HG03439 (cell line): ENCODE measurements around the gene ZBTB49.
"Not testable (repeated sequence)": the region's sequence is repeated elsewhere in the genome, so short reads cannot be mapped to it uniquely, and the experiment has no call there.

ENCODE experiments used
- ATAC-seq: cut with Tn5 transposase; IDR thresholded peaks from one replicate; pipeline ENCODE4 v1.9.1; 2021; ENCODE audit warnings: mild to moderate bottlenecking, moderate library complexity; ENCODE audit not compliant: unreplicated experiment

Gene ZBTB49

DNA sequence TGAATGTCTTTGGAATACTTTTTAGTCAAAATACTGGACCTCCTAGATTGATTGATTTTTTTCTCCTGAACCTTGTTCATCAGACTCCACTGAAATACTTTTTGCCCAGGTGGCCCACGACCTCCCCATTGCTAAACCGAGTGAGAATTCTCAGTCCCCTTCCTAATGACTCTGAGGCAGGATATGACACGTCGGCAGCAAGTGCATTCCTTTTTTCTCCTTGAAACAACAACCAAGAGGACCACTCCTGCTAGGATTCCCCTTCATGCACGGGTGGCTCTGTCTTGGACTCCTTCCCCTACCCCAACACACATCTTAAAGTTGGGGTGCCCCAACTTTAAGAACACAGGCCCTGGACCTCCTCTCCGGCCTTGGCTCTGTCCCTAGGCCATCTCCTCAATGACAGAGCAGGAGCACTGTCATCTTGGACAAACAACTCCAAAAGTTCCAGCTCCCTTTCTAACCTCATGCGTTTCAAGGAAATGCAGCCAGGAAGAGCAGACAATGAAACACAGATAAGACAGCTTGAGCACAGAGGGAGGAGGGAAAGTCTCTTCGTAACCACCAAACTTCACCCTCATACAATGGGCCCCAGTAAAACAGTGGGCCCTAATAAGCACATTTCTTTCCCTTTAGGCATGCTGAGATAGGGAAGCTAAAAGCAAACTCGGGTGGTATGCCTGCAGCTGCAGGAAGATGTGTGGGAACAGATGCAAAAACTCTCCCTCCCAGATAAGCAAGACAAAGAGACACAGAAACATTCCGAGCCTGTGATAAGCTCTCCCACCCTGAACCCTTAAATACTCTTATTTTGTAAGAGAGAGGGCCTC is 33.9 kb downstream of the ZBTB49 start:
- ATAC-seq: no peak

DNA sequence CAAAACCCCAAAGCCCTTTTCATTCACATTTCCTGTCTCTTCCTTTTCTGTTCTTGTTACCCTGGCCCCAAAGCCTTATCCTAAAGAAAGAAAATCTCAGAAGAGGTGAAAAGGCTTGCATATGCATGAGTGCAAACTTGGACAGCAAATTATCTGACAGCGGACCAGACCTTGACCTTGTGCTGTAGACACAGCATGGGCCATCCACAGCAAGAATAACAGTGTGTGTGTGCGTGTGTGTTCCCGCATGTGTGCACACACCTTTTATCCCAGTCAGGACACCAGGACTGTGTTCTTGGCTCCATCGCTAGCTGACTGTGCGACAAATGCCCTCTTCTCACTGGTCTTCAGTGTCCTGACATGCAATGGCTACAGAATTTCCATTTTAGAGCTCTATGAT is 35.3 kb downstream of the ZBTB49 start:
- no peak for ATAC-seq

GRCh38 chr4:4326166-4326565 is 36.1 kb downstream of the ZBTB49 start:
- ATAC-seq: no peak

GRCh38 chr4:4327652-4328121 is 37.6 kb downstream of the ZBTB49 start:
- no peak for ATAC-seq

DNA sequence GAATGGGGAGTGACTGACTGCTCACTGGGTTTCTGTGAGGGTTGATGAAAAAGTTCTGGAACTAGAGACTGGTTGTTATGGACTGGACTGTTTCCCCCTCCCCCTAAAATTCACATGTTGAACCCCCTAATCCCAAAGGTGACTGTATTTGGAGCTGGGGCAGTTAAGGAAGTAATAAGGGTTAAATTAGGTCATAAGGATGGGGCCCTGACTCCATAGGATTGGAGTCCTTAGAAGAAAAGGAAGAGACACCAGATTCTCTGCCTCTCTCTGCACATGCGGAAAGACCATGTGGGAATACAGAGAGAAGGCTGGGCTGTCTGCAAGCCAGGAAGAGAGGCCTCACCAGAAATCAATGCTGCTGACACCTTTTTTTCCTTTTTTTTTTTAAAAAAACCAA is 38.2 kb downstream of the ZBTB49 start:
- no peak for ATAC-seq

GRCh38 chr4:4328840-4329239 is 38.8 kb downstream of the ZBTB49 start:
- ATAC-seq: no peak

DNA sequence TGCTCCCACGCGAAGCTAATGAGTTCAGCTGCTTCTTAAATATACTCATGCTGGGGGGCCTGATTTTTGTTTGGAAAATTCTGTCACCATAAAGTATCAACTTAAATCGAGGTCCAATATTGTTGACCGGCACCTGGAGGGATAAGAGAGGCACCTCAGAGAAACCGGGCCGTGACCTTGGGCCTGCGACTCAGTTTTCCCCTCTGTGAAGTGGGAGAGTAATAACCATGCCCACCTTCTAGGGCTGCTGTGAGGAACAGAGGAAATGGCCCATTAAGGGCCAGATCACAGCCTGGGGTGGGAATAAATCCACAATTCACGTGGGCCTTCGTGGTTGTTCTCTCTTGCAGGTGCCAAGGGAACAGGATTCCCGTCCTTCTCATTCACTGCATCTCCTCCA is 39.4 kb downstream of the ZBTB49 start:
- no peak for ATAC-seq

- no peak for ATAC-seq
These were observed 40.7 kb downstream of the ZBTB49 start for GRCh38 chr4:4330794-4331193.

DNA sequence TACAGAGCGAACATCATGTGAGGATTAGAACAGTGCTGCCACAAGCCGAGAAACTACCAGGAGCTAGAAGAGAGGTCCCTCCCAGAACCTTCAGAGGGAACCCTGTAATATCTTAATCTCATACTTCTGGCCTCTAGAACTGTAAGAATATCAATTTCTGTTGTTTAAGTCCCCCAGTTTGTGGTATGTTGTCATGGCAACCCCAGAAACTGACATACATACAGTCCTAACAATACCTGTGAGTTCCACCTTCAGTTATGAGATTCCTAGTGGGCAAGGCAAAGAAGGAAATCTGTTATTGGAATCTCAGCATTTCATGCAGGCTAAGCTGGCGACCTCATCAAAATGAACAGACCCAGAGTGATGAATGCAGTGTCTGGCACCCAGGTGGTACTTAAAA is 42.5 kb downstream of the ZBTB49 start:
- no peak for ATAC-seq

DNA sequence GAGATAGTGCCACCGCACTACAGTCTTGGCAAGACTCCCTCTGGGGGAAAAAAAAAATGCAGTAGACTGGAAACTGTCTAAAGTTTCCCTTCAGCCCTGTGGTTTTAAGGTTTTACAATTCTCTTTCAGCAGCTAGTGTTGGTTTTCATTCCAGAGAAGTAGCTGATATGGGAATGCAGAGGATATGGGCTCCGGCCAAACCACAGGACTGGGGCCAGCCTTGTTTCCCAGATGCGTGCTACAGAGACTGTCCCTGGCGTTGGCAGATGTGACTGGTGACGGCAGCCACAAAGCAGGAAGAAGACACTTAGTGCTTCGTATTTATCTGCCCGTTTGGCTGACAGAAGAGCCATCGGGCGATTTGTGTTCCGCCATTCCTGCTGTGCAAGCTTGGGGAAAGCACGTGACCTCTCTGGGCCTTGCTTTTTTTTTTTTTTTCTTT is 43.2 kb downstream of the ZBTB49 start:
- ATAC-seq: no peak

GRCh38 chr4:4334798-4335520 is 44.9 kb downstream of the ZBTB49 start:
- ATAC-seq: no peak

GRCh38 chr4:4338210-4339001 is 48.4 kb downstream of the ZBTB49 start:
- ATAC-seq: no peak

DNA sequence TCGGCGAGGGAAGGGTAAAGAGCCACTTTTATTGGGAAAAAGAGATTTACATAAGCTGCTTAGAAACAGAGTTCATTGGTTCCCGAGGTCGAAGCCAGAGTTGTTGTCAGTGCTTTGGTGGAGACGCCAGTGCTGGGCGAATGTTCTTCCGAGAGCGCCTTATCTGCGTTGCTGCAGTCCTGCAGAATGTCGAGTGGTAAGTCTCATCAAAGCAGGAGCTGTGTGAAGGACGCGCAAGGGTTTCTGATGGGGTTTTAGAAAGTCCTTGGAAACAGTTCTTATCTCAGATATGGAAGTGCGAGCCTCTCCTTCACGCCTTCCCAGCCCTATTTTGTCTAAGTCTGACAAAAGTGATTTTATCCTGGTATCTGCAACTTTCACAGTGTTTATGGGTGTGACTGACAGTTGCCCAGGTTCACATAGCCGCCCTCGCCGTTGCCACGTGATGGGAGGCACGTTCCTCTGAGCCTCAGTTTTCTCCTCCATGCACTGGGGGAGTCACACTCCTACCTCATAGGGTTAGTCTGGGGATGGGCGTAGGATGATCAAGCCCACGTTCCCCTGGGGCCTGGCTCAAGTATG is 49.5 kb downstream of the ZBTB49 start:
- no peak for ATAC-seq

- no peak for ATAC-seq
These were observed 52.0 kb downstream of the ZBTB49 start for GRCh38 chr4:4341861-4342650.

GRCh38 chr4:4343038-4343437 is 53.0 kb downstream of the ZBTB49 start:
- ATAC-seq: no peak

- ATAC-seq: peak; percentile 78
These were observed 55.0 kb downstream of the ZBTB49 start for GRCh38 chr4:4344915-4345527.

- ATAC-seq: no peak
These were observed 57.5 kb downstream of the ZBTB49 start for GRCh38 chr4:4347585-4347984.

DNA sequence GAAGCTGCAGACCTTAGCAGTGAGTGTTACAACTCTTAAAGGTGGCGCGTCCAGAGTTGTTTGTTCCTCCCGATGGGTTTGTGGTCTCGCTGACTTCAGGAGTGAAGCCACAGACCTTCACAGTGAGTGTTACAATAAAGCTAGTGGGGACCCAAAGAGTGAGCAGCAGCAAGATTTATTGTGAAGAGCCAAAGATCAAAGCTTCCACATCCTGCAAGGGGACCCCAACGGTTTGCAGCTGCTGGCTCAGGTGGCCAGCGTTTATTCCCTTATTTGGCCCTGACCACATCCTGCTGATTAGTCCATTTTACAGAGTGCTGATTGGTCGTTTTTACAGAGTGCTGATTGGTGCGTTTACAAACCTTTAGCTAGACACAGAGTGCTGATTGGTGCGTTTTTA is 58.5 kb downstream of the ZBTB49 start:
- ATAC-seq: not testable (repeated sequence)

GRCh38 chr4:4349867-4350266 is 59.8 kb downstream of the ZBTB49 start:
- no peak for ATAC-seq

- ATAC-seq: no peak
These were observed 60.9 kb downstream of the ZBTB49 start for GRCh38 chr4:4350909-4351308.
